Kasumi-1 (cell line): Measurements from ENCODE around the gene CADM1.

Experiments
- DNase-seq, 2 experiments: peaks; one replicate each; lab custom pipeline; 2025; lab: John Stamatoyannopoulos, UW

The CADM1 gene

DNA sequence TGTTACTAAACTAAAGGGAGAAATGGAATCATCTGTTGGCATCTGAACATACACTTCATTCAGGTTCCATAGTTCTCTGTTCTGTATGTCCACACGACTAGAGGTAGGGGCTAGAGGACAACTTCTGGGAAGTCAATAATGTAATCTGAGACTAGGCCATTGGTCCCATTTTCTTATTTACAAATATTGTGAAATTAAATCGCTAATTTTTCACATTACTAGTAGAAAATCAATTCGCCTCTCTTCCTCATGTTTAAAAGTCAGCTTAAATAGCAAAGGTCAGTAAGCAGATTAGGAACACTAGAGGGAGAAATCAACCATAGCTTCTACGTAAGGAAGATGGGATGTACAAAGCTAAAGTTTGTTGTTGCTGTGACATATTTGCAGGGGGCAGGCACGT, 59.7 kb downstream of the CADM1 start:
- no peak for DNase-seq

DNA sequence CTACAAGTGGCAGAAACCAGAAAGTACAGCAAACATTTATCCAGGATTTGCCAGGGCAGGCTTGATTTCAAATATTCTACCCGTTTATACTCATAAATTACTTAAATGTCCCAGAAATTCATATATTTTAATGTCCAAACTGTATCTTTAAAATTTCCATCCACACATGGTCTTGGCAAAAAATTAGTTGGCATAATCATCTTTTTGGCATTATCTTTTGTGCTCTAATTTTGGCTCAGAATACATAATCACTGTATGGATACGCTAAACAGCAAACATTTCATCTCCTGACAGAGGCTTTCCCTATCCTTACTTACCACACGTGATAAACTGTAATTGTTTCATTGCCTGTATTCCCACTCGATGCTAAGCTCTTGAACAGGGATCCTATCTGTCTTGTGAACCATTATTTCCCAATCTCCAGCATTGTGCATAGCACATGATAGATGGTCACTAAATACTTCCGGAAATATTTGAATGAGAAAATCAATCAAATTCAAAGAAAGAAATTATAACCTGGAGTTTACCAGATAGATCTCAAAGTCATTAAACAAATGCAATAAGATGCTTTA, 64.2 kb downstream of the CADM1 start:
- no peak for DNase-seq

DNA sequence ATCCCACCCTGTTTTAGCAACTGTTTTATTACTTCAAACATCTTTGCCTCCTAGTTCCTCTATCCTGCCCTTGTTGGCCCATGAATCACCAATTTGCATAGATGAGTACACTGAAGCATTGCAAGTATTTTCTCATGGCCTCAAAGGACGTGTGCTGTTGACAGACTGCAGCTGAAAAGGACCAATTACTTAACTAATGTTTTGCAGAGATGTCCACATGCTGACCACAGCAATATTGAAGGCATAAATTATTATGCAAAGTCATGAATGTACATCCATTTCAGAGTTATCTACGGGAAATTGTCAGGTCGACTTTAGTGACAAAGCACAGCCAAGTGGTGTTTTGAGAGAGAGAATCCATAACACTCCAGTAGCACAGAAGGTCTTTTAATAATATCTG, 64.8 kb downstream of the CADM1 start:
- DNase-seq = no peak

DNA sequence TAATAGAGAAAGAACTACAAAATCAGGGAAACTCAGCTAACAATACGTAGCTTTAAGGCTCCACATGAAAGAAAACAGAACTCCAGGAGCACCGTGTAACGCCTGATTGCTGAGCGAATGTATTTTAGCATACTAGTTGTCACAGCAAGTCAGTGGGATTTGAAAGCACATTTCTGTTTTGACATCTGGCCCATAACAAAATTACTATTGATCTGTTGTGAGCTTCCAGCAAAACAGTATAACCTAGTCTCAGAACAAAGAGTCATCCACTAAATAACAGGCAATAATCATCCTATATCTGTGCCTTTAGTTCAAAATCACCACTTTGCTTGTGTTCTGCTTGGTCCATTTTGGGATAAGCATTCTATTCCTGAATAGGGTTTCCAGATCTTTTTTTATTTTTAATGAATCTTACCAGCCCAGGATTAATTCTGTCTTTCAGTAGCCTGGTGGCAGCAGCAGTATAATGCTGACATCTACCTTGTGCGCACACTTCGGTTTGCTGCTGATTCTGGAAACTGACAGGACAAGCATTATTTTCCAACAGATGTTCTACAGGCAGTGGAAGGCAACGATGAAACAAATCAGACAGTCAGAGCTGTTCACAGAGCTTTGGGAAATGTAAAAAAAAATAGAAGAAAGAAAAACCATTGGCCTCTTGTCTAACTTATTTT, 66.2 kb downstream of the CADM1 start:
- DNase-seq = no peak

DNA sequence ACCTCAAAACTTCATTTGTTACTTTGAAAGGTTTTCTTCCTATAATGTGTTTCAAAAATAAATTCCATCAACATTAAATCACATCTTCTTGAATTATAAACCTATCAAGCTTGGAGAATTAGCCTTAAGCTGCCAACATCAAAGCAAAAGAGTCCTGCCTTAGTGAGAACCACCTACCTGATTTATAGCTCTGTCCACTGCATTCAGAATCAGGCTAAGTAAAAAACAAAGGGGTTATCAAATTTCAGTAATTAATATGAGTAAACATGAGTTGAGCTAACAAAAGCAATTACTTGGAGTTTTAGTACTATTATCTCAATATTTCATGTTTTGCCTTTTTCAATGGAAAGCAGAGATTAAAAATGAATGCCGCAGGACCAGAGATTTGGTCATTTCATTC, 73.9 kb downstream of the CADM1 start:
- no peak for DNase-seq

DNA sequence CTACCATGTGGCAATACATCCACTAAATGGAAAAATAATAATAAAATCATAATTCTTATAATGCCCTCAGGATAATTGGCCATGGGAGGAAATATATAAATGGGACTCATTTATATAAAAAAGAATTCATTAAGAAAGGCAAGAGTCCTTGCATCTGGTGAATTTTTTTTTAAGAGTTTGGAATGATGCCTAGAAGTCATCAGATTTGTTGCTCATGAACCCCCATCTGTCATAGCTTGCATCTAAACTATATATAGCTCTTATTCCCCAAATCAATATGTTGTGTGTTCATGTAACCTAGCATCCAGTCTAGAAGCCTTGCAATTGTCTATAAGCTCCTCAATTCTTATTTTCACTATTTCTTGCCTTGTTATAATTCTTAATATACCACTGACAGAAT, 75.9 kb downstream of the CADM1 start:
- DNase-seq = no peak

DNA sequence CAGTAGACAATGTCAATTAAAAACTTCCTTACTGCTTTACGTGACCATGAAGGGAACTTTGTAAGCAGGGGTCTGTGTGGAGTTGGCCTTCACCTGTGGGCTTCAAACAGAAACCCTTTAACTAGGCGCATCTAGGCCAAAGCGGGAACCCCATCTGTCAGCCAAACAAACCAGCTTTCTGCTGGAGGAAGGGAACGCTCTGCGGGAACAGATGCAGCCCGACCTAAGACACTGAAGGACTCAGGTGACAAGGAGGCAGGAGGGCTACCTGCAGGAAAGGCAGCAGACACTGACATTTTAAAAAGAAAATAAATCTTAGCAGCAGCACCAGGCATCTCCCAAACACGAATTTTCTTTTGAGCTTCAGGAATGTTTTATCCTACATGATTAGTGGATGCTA, 78.4 kb downstream of the CADM1 start:
- no peak for DNase-seq

DNA sequence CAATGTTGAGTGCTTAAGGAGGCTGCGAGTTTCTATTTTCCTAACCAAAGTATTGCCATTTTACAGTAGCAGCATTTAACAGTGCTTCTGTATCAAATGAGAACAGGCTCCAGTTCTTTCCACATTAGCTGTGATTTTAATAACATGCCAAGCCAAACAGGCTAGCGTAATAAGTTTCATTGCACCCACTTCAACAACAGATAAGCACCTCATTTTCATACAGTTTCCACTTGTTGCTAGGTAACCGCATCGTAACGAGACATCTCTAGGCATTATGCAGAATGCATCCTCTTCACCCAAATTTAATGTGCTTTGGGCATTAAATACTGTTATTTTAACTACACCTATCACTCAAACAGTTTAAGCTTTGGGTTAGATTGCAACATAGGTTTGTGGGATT, 79.0 kb downstream of the CADM1 start:
- DNase-seq = no peak

DNA sequence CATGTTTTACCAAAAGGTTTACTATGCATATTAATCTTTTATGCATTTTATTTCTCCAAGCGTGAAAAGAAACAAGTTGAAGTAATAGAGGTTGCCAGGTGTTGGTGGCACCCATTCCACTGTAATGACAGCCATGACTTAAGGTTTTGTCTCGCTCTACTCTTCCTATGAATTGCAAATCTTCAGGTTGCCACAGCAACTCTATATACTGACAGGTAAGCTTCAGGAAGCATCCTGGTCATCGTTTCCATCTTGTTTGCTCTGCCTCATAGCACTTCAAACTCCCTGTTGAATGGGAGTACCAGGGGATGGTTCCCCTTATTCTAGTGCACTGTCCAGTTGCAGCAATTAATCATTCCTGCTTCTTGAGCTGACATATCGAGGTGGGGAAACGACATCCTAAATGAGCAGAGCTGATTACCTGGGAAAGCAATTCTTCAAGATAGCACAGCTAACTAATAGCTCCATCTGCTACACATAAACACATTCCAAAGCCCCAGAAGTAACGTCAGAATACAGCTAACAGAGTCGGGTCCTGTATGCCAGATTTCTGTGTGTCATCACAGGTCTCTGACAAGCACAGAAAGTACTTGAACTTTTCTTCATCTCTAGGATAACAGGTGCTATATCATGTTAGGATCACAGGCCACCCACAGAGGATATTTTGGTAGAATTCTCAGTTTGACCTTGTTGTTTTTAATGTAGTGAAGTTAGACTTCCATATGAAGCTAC, 80.3 kb downstream of the CADM1 start:
- no peak for DNase-seq

DNA sequence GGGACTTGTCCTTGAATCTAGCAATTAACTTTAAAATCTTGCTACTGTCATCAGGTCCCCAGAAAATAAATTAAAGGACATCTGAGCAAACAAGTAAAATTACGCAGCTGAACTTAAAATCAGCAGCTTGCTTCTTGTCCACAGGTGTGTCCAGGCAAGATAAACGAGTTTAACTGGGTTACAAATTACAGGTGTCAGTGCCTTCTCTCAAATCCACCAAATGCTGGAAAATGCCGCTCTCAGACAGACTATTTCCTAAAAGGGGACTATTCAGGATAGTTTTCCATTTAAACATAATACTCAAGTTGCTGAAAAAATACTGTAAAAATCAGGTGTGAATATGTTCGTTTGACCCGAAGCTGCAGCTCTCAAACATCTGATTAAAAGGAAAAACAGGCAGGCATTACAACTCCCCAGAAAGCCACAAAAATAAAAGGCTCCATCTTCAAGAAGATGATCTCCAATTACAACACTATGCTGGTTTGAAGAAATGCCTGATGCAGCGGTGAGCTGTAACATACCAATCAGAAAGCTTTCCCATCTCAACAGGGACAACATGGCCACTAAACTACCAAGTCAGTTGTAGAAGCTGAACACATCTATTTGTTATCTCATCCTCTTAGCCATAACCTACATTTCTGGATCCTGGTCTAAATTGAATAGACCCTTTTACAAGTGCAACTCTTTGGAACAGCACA, 82.1 kb downstream of the CADM1 start:
- no peak for DNase-seq

DNA sequence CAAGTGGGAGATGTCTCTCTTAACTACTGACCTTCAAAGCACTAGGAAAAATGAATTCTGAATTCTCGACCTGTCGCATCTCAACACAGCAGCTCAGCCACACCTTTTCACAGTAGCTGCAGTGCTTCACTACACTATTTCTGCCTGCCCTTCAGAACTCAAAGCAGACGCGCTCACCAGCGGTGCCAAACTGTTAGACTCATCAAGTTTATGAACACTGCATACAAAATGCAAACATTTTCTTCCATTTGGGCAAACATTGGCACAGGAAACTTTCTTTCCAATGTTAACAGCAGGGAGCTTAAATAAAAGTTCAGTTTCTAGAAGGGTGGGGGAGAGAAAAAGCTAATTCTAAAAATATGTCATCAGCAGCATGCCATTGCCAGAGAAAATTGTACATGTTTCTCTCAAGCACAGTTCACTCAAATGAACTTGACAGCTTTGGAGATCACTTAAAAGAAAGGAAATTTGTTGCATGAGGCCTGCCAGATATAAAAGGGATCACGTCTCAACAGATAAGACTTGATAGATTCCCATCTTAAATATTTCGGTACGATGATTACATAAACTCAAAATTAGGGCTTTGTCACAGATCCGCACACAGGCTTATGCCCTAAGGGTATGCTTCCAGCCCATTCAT, 82.7 kb downstream of the CADM1 start:
- no peak for DNase-seq

DNA sequence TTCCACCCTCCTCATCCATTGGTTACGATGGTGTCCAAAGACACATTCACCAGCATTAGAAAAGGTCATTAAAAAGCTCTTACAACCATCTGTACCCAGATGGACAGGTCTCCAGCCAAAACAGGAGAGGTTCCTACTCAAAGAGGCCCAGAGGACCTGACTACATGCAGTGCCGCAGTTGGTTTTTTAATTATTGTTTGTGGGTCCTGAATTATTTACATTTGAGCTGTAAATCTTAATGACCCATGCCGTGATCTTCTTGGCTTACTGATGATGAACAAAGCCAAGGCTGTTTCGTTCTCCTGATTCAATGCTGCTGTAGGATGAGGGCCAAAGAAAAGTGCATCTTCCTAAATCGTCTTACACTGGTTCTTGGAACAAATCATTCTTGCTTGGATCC, 83.7 kb downstream of the CADM1 start:
- DNase-seq = no peak

DNA sequence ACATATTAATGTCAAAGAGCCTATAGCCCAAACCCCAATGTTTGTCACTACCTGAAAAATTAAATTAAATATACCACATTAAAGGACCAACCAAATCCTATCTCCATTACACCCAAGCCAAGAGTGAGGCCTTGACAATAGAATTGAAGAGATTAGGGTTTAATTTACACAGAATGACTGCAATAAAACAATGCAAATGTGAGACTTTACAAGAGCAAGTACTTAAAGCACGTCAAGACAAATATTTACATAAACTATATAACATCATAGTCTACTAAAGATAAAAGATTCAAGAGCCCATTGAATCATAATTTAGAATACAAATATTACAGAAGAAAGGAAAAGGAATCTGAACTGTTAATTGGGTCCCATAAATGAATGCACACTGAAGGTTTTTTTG, 85.6 kb downstream of the CADM1 start:
- DNase-seq = no peak

DNA sequence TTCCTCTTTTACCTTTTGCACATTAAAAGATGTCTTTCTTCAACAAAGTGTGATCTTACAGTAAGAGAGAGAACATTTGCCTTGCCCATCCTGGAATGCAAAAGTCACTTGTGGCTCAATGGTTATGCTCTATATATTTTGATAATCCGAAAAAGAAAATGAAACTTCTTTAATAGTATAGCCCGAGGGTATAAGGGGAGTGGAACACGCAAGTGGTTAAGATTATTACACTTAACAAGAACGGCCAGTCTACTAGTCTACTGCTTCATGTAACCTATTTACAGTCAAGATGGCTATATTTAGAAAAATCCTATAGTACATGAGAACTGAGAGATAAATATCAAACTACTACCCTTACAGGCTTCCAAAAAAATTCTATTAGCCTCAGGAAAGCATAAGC, 86.1 kb downstream of the CADM1 start:
- DNase-seq = no peak

DNA sequence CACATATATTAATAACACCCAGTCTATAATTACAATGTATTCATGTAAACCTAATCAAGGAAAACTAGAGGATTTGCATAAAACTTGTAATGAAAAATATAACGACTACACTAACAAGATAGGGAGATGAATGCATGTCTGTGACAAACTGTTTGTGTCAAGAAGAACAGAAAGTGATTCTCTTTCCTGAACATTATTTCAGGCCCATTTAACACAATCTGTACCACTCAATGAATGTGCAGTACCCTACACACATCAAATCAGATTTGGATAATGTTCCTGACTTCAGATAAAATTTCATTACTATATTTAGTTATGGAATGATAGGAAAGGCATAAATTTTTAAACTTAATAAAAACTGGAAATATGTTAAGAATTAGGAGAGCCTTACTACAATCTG, 93.1 kb downstream of the CADM1 start:
- DNase-seq = no peak

DNA sequence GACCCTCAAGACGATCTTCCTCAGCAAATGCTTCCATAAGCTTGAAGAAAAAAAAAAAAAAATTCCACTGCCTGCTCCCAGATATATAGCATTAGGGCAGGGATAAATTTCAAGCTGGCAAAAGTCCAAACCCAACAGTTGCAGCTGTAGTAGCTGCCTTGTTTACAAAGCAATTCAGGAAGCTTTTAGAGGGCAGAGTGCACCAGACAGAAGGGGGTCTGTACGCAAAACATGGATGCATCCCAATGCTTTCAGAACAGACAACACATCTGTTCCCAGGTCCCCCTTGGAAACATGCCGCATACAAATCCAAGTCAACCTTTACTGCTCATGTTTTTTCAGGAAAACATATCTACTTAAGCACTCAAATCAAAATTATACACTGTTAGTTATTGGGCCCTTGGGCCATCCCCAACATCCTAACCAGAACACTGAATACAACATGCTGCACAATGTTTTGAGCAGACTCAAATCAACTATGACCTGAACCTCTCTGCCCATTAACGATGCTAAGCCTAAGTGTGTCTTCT, 94.5 kb downstream of the CADM1 start:
- DNase-seq = no peak

DNA sequence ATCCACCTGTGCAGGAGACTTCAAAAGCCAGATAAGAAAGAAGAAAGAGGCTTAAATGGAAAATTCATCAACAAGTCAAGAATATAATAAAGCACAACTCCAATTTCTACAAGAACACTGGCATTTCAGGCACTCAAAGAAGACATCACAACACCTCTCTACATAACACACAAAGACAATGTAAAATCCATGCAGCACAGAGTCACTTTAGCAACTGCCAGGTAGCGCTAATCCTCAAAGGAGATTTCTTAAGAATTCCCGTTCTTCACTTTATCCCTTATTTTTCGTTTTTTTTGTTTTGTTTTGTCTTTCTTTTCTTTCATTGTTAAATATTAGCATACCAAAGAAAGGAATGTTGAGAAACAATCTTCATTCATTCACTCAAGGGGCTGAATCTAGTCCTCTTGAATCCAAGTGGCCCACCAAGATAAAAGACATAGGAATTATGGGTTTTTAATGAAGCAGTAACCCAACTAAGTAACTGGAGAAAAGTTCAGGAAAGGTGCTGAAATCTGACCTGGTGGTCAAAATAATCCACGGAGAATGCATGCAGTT, 95.0 kb downstream of the CADM1 start:
- no peak for DNase-seq

DNA sequence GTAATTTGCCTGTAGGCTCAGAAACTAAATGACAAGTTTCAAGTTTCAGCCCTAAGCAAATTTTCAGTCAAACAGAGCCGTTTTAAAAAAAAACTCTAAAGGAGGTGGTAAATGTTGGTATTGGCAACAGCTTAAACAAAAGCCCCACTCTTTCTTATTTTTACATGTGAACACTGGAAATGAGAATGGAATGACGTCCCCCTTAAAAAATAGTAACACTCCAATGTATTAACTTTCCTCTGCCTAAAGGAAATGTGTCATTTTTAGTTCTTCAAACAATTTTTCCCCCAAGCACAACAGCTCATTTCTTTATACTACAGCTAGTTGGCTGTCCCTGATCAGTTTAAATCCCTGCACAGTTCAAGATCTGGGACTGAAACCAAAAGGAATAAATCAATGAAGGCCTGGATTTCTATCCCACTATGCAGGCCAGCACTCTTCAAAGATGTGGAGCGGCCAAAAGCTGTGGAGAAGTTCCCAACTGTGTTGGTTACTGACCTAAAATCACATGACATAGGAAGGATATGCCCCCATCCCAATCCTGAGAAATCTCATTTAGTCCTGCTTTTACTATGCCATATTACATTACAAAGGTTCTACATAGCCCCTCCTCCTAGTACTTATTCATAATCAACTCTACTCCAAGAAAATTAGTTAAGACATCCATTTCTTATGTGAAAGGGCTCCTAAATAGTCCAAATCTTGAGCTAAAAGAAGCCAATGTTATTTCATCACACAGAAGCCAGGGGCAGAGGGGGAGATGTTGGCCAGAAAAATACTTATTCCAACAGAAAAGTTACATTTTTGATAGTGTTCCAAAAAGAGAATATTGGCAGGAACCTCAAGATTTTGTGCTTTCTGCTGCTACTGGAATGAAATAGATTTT, 95.9 kb downstream of the CADM1 start:
- DNase-seq = no peak

DNA sequence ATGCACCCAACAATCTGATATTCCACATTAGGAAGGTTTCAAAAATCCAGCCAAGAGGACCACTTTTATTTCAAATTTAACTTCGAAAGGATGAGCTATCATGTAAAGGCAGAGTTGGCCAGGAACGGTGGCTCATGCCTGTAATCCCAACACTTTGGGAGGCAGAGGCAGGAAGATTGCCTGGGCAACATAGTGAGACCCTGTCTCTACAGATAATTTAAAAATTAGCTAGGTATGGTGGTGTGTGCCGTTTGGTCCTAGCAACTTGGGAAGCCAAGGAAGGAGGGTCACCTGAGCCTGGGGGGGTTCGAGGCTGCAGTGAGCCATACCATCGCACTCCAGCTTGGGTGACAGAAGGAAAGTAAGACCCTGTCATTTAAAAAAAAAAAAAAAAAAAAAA, 96.7 kb downstream of the CADM1 start:
- no peak for DNase-seq

DNA sequence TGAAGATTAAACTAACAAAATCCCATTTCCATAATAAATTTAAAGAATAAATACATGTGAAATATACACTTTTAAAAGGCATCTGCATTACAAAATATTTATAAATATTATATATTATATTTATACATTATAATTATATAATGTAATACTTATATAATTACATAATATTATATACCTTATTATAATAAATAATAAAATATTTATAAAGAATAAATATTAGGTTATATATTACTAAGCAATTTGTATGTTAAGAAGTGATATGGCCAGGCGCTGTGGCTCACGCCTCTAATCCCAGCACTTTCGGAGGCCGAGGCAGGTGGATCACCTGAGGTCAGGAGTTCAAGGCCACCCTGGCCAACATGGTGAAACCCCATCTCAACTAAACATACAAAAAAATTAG, 97.8 kb downstream of the CADM1 start:
- no peak for DNase-seq
